Sigmoid colon (tissue), 4 donors: ENCODE results near the gene ATF5.

Experiments used
- EP300 ChIP-seq, 4 donors: sonication (generic); formaldehyde crosslinking; IDR thresholded peaks; one replicate each; pipeline ENCODE4 v1.6.1; 2017; ENCODE audit warnings: antibody characterized with exemption in 4 of 4
- POLR2A ChIP-seq, 2 donors: fragments of 450-650 bp; IDR thresholded peaks; one replicate each; pipeline ENCODE4 v1.6.1; 2016; ENCODE audit warnings: antibody characterized with exemption in 2 of 2, mild to moderate bottlenecking in 2 of 2, moderate library complexity in 2 of 2
- POLR2AphosphoS5 ChIP-seq, 4 donors: sonication (generic); formaldehyde crosslinking; IDR thresholded peaks; one replicate each; pipeline ENCODE4 v1.6.1; 2017; ENCODE audit warnings: antibody characterized with exemption in 4 of 4
- TF ChIP-seq, protein P1 (sequence below), 4 experiments: fragments of 450-650 bp in 3 of 4; fragments of 200-600 bp in 1 of 4; IDR thresholded peaks; one replicate each; pipeline ENCODE4 v1.5.1; 2016 to 2019; ENCODE audit warnings: antibody characterized with exemption in 4 of 4, mild to moderate bottlenecking in 3 of 4, moderate library complexity in 2 of 4

DNA sequence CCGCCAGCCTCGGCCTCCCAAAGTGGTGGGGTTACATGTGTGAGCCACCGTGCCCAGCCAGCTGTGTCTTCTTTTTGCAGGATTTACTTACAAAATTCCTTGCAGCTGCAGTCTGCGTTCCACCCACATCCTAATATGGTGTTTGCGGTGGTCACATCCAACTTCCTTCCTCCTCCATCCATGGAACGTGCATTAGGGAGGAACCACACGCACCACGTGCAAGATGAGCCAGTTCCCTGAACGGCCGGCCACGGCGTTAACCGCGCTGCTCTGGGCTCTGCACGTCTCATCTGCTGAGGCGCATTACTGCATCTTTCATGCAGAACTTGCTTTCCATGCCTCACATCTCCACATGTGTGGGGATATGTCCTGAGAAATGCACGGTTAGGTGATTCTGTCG lies 45.0 kb downstream of the ATF5 start:
- no peak for TF ChIP-seq POLR2A (IDR thresholded peaks at IDR 0.05)
- TF ChIP-seq, protein P1, sequence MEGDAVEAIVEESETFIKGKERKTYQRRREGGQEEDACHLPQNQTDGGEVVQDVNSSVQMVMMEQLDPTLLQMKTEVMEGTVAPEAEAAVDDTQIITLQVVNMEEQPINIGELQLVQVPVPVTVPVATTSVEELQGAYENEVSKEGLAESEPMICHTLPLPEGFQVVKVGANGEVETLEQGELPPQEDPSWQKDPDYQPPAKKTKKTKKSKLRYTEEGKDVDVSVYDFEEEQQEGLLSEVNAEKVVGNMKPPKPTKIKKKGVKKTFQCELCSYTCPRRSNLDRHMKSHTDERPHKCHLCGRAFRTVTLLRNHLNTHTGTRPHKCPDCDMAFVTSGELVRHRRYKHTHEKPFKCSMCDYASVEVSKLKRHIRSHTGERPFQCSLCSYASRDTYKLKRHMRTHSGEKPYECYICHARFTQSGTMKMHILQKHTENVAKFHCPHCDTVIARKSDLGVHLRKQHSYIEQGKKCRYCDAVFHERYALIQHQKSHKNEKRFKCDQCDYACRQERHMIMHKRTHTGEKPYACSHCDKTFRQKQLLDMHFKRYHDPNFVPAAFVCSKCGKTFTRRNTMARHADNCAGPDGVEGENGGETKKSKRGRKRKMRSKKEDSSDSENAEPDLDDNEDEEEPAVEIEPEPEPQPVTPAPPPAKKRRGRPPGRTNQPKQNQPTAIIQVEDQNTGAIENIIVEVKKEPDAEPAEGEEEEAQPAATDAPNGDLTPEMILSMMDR (IDR thresholded peaks at IDR 0.05) = no peak
- TF ChIP-seq POLR2AphosphoS5 (IDR thresholded peaks at IDR 0.05) = no peak
- TF ChIP-seq EP300 (IDR thresholded peaks at IDR 0.05) = no peak
